HepG2 (cell line): ENCODE data around the gene SEMA5B.

ENCODE experiments used
- NR1H2 ChIP-seq: sonication (generic); formaldehyde crosslinking; IDR thresholded peaks from 2 replicates; pipeline ENCODE4 v1.8.1; 2022; ENCODE audit warnings: low read depth, missing genetic modification reagents, borderline replicate concordance
- POLR2A ChIP-seq, 2 experiments: IDR thresholded peaks; 2 replicates each; pipeline ENCODE4 v1.6.1; 2011; ENCODE audit warnings: low read depth in 2 of 2, low read length in 2 of 2, mild to moderate bottlenecking in 1 of 2, moderate library complexity in 1 of 2; ENCODE audit not compliant: insufficient read depth in 1 of 2
- ZBTB1 ChIP-seq: sonication (generic); formaldehyde crosslinking; IDR thresholded peaks from 2 replicates; pipeline ENCODE4 v1.4.0; 2020; ENCODE audit warnings: missing genetic modification reagents, borderline replicate concordance
- ZNF264 ChIP-seq: sonication (generic); formaldehyde crosslinking; IDR thresholded peaks from 2 replicates; pipeline ENCODE4 v1.4.0; 2020; ENCODE audit warnings: missing genetic modification reagents

DNA sequence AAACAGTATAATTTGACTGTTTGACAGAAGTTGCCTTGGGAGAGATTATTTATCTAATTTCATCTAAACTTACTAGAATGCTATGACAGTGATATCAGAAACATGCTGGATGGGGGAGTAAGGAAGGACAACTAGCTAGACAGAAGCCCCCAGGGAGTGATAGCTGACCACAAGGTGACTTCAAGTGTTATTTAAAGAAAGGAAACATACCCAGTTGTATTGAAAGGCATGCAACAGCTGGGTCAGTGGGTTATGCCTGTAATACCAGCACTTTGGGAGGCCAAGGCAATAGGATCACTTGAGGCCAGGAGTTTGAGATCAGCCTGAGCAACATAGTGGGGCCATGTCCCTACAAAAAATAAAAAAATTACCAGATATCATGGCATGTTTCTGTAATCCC is 163.1 kb downstream of the SEMA5B start:
- TF ChIP-seq NR1H2 (CRISPR knock-in tag) (no peak), ZBTB1 (no peak), POLR2A (IDR thresholded peaks at IDR 0.05; ENCODE audit: insufficient read depth in 1 of 2, low read depth in 2 of 2, low read length in 2 of 2) (no peak), ZNF264 (CRISPR knock-in tag) (no peak)
